ENCODE results near the gene ADM5.

DNA sequence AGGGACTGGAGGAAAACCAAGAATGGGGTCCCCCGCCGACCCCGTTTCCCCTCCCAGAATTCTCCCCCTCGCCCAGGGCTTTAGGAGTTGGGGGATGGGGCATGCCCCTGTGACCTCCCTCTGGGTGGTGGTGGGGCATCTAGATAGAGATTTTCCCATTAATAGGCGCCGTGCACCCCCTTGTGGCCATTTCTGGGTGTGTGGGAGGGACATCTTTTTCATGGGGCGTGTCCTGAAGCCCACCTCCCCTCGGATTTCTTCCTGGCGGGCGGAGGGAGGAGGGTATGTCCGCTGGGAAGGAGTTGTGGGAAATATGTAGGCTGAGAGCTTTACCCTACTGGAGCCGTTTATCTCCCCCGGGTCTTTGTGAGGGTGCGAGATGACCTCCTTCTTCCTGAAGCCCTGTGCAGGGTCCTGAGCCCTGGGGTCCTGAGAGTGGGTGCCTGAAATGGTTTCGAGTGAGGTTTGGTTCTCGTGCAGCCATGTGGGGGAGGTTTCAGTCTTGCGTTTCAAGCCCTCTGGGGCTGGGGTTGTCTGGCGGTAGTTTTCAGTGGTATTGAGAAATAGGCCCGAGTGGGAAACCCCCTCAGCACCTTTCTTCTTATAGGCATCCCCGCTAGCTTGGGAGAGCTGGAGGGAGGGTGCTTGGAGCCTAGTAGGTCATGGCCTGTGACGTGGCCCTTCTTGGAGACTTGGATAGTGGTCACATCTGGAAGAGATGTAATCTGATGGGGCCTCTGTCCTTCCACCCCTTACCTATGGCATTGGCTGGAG, 11.3 kb upstream of the ADM5 start:
- TF ChIP-seq ZNF274 (IDR thresholded peaks at IDR 0.05; ENCODE audit: low read depth, low read length) (no peak), SUZ12 (IDR thresholded peaks at IDR 0.05; ENCODE audit: extremely low read depth, insufficient read depth, insufficient read length) (no peak), YY1 (IDR thresholded peaks at IDR 0.05; ENCODE audit: insufficient read depth, insufficient read length) (no peak)
